Measurements from ENCODE around the gene KDM7A.
A peak's percentile ranks its signal among the peaks of the same experiment; 100 is the strongest.

Gene KDM7A

DNA sequence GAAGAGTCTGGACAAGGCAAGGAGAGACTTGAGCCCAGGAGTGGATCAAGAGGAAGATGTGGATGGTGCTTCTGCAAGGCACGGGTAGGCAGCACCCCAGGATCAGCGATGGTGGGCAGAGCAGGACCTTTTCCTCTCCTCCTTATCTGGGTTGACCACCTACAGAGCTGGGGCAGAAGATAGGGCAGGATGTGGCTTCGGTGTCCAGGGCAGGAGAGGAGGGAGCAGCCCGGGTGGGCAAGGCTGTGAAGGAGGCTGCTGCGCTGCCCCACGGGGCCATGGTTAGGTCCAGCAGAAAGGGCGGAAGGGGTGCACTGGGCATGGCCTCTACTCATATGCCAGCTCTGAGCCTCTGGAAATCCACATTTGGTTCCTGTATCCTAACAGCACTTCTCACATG, 94.0 kb downstream of the KDM7A start:
- DNase-seq, result no peak

DNA sequence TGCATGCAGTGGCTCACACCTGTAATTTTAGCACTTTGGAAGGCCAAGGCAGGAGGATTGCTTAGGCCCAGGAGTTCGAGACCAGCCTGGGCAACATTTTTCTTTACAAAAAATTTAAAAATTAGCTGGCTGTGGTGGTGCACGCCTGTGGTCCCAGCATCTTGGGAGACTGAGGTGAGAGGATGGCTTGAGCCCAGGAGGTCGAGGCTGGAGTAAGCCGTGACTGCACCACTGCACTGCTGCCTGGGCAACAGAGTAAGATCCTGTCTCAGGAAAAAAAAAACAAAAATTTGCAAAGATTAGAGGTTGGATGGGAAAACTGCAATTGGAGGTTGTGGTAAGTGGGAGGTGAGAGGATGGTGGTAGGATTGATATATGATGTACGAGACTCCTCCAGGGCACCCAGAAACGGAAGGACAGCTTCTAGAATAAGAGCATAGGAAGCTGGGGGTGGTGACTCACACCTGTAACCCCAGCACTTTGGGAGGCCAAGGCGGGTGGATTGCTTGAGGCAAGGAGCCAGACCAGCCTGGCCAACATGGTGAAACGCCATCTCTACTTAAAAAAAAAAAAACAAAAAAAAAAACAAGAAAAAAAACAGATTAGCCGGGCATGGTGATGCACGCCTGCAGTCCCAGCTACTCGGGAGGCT, 94.9 kb downstream of the KDM7A start:
- no peak for DNase-seq

DNA sequence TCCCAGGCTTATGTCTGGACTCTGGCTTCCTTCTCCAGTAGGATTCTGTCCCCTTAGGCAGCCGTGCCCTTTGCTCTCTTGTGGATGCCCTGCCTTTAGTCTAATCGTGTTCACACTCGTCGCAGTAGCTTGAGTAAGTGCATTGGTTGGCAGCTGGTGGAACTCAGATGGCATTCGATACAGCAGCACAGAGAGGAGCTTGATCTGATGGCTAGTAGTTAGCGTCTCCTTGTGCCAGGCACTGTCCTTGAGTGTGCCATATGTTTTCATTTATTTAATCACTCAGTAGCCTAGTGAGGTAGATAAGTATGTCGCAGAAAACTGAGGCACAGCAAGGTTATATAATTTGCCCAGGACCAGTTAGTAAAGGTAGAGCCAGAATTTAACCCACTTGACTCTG, 95.9 kb downstream of the KDM7A start:
- no peak for DNase-seq

DNA sequence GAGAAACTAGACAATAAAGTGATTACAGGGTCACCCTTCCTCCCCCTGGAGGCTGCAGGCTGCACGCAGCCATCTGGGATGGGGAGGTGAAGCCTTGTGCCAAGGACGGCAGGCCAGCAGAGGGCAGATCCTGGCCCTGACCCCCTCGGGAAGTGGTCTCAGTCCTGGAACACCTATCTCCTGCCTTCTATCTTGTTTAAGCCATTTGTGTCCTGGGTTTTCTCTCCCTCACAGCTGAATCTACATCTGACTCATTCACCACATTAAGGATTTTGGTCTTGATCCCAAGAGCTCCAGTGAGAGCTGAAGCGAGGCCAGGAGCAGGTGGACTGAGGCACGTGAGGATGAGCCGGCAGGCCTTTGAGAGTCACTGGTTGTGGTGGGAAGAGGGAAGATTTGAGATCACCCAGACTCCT, 97.7 kb downstream of the KDM7A start:
- peak; percentile 19 for DNase-seq

DNA sequence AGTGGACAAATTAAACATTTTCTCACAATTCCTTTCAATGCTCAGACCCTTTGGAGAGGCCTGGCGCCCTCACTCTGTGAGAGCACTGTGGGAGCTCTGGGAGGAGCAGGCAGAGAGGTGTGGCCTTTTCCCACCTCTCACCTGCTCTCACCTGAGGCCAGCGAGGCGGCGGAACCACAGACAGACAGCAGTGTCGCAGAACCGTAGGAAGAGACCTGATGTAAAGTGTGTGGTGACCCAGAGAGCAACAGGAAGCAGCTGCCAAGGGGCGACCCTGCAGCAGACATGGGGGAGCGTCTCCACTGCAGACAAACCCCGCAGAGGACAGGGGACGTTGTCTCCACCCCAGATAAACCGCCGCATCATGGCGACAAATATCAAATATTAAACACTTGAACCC, 98.4 kb downstream of the KDM7A start:
- DNase-seq, result no peak

DNA sequence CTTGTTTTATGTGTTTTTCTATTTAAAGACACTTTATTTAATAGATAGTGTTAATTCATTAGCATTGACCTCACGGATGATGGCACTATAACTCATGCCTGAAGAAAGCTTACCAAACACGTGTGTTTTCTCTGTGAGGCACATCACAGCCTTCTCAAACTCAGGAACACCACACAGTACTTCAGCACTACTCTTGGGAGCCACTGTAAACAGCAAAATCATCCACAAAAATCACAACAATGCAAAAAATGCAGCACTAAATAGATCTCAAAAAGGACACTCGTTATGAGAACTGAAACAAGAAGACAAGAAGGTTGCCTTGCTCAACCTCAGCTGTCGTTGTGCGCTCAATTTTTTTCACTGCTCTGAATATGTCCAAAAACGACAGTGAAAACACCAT, 102.0 kb downstream of the KDM7A start:
- peak; percentile 55 for DNase-seq

DNA sequence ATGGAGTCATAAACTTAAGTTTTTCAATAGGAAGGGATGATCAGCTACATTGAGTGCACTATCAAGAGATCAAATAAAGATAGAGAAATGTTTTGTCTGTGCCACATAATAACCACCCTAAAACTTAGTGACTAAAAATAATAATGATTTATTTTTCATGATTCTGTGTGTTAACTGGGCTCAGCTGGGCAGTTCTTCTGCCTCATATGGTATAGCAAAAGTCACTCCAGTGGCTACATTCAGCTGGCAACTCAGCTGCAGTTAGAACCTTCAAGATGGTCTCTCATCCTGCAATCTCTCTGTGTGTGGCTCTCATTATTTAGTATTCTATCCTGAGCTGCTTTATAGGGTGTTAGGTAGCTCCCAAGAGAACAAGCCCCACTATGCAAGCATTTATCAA, 106.2 kb downstream of the KDM7A start:
- DNase-seq, result no peak

DNA sequence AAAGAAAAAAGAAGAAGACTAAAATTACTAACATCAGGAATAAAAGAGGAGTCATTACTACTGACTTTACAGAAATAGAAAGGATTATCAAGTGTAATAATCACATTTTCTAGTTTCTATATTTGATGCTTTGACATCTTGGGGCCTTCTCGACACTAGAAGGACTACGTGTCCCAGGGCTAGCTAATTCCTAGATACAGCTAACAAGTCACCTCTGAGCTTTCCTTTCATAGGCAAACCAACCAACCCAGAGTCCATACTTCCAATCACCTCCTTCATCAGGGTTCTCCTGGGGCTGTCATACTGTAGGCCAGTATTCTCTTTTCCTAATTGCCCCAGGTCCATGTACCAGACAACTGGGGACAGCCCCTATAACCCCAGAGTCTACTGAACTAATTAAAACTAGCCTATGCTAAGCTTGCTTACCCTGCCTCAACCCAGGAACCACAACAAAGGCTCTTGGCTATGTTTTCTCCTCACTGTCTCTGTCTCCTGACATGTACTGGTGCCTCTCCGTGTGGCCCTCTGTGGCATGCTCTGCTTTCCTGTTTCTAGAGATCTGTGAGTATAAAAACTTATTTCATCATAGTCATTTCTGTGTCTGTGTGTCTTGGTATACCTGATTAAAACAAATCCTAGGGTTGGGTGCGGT, 107.4 kb downstream of the KDM7A start:
- no peak for DNase-seq

DNA sequence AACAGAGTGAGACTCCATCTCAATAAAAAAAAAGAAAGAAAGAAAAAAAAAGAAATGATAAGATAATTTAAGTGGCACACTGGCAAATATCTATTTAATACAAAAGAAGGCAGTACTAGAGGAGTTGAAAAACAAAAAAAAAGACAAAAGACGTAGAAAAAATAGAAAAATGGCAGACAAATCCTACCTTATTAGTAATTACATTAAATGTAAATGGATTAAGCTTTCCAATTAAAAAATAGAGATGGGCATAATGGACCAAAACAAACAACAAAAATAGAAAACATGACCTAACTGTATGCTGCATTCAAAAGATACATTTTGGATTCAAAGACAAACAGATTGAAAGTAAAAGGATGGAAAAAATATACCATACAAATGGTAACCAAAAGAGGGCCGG, 108.8 kb downstream of the KDM7A start:
- DNase-seq, result no peak

DNA sequence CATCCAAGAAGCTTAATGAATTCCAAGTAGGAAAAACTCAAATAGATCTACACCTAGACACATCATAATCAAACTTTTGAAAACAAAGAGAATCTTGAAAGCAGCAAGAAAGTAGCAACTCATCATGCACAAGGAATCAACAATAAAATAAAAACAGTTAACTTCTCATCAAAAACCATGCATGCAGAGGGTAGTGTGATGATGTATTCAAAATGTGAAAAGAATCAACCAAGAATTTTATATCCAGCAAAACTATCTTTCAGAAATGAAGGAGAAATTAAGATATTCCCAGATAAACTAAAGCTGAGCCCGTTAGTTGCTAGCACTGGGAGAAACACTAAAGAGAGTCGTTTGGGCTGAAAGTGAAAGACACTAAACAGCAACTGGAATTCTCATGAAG, 109.7 kb downstream of the KDM7A start:
- DNase-seq, result no peak

DNA sequence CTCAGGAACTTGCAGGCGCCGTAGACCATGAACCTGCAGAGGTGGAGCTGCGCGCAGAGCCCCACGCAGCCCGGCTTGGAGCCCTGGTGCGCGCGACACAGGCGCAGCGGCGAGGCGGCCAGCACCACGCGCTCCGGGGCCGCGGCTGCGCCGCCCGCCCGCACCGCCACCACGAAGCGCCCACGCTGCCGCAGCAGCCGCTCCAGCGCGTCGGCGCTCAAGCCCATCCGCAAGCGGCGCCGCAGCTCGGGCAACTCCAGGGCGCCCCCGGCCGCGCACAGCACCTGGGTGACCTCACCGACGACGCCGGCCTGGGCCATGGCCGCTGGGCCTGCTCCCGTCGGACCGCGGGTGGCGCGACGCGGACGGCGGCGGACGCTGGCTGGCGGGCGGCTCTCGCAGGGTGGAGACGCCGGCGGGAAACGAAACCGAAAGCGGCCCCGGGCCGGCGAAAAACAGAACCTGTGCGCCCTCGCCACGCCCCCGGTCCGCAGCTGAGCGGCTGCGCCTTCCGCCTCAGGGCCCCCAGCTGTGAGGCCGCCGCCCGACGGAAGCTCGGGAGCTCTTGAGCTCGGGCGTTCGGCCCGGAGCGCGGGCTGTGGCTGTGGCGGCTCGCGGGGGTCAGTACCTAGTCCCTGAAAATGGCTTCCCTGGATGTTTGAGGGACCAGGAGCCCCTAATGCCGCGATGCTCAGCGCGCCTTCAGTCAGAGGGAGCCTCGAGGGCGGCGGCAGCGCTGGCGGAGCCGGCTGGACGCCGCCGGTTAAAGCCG, 114.1 kb downstream of the KDM7A start, which contains the start of gene PARP12:
TSS of gene PARP12 (minus strand) at position 424 of the 772 bp plus-strand sequence. CDS start at position 320, 104 bp downstream.
- DNase-seq, result peak; percentile 80

DNA sequence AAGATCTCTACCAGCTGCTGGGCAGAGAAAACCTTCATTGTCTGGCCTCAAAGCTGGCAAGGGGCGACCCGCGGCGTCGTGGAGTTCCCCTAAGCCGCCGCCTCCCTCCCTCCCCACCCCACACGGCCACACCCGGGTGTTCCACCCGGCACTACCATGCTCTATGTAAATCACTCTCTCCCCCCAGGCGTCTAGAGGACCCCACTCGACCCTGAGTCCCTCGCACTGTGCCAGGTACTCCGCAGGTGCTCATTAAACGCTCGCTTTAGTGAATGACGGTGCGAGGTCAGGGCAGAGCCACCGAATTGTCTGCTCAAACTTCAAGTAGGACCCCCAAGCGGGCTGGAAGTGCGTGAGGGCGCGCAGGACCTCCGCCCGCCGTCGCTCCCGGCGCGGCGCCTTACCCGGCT, 114.7 kb downstream of the KDM7A start:
- no peak for DNase-seq

DNA sequence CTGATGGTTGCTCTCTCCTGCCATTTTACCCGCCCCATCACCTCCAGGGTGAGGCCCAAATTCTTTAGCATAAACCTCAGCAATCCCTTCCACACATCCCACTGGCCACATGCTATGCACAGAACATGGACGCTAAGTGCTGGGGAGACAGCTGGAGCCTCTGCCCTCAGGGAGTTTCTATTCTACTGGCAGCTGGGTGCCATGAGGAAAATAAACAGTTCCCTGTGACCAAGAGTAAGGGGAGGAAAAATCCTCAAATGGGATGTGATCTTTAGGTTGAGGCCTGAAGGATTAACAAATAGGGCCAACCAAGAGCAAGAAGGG, 115.2 kb downstream of the KDM7A start:
- no peak for DNase-seq

DNA sequence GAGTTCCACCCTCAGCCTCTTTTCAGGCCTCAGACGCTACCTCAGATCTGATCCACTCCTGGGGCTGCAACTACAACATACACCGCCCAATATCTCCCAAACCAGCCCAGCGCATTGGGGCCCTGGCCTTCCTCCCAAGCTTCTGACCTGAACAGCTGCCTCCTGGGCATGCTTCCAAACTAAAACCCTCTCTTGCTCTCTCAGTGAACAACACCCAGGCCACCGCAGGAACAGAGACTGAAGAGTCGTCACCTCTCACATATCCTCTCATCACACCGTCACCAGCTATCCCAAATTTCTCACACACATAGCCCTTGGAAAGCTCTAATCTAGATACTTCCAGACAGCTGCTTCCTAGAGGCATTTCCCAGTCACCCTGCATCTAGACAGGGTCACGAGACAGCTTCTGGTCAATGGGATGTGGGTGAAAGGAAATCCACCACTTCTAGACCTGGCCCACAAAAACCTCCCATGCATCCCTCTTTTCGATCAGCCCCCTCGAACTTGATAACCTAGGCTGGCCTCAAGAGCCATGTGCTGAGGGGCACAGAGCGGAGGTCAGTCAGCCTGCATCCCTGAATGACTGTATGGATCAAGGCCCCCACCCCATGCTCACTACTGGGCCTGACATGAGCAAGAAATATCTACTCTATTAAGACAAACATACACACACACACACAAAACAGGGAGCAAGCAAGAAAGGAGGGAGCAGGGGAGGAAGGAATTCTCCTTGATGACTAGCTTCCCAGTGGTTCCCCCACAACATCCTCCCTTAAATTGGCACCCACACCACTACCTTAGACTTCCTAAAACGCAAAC, 115.8 kb downstream of the KDM7A start:
- no peak for DNase-seq

DNA sequence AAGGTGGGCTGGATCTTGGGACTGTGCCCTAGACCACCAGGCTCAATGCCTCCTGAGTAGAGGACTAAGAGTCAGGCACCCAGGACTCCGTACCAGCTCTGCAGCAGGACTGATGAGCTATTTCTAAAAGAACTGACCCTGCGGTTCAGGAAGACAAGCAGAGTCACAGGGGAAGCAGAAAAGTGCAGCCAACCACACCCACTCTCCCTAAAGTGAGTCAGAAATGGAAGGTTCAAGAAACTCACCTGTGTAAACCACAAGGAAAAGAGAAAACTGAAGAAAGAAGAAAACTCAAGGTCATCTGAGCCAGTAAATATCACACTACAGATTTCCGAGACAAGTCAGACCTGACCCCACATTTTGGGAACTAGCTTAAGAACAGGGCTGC, 116.5 kb downstream of the KDM7A start:
- no peak for DNase-seq

DNA sequence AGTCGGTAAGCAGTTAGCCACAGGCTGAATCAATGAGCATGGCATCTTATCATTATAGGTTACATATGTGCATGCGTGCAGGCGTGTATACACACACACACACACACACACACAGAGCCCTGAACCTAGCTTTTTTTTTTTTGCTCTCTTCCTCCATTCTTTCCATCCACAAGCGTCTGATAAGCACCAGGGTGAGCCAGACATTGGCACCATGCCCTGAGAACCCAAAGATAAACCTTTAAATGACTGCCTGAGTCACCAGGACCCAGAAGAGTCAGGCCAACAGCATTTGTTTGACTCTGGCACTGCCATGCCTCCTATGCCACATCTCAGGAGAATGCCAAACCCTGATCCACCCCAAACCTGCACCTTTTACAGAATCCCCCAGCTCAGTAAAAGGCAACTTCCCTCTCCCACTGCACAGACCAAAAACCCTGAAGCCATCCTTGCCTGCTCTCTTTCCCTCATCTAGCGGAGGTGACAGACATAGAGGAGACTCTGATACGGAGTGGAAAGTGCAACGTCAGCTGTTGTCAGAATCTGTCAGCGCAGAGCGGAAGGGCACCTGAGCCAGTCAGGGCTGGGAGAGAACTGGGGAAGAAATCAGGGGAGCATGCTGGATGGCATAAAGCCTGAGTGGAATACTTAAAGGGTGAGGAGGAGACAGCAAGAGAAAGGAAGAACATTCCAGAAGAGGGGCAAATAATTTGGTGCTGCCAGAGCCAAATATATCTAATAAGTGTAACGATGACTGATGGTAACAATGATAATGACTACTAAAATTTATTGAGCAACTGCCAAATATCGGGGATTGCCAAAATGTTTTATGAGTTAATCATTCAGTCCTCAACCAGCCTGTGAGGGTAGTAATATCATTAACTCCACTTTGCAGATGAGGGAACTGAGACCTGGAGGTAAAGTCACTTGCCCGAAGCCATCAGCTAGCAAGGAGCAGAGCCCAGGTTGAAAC, 117.2 kb downstream of the KDM7A start:
- DNase-seq, result peak; percentile 95

DNA sequence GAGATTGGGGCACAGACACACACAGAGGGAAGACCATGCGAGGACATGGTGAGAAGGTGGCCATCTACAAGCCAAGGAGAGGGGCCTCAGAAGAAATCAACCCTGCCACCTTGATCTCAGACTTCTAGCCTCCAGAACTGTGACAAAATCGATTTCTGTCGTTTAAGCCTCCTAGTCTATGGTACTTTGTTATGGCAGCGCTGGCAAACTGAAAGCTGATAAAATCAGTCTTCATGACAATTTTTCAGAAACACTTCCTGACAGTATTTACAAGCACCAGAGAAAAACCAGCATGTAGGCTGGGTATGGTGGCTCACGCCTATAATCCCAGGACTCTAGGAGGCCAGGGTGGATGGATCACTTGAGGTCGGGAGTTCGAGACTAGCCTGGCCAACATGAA, 118.3 kb downstream of the KDM7A start:
- no peak for DNase-seq

DNA sequence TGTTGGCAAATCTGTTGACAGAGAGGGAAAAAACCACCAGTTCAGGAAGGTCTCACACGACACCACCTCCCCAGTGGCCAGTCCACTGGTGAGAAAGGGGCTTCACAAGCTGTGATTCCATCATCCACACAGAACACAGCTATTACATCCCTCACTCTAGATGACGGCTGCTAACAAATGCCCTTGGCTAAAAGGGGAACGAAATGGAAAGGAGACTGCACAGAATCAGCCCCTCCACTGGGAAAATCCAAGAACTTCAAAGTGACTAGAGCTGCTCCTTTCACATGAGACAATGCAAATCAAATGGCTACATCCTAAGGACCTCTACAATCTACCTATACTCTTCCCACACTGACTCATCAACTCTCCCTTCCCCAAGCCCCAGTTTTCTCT, 119.6 kb downstream of the KDM7A start:
- DNase-seq, result no peak

DNA sequence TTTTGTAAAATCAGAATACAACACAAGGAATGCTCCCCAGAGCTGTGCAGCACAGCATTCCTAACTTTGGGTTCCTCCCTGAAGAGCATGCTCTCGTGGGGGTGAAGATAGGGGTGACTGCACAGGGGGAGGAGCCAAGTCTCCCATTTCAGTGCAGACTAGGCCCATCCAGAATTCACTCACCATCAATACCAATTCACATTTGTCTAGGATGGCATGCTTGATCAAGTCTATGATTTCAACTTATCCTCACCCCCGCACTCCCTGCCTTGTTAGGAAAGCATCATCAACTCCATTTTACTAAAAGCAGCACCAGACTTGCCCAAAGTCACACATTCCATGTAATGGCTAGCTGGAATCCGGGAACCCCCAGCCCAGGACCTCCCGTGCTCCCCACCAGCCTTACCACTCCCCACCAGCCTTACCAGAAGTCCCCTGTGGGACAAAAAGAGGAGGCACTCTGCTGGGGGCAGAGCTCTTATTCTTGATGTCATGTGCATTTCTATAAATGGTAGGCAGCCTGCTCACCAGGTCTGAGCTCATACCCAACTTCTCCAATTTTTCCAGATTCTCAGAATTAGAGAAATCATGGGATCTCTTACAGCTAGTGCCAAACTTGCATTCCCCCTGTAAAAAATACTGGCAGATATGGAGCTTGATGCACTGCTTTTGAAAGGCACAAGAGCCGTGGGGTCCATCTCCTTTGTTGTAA, 120.2 kb downstream of the KDM7A start:
- no peak for DNase-seq

DNA sequence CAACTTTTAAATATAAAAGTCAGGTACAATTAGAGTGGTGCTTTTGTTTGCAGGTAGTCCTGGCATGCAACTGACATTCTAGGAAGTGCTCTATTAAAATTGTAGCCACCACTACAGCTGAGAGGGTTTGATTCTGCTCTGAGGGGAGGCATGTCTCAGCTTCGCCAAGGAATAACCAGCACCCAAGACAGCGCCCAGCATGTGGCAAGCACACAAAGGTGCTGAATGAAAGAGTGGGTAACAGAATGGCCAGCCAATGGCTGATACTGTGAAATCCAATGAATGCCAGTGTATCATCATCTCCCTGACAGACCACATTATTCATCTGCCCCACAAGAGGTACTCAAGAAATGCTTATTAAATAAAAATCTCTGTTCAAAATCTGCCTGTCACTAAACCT, 121.0 kb downstream of the KDM7A start:
- DNase-seq, result no peak

DNA sequence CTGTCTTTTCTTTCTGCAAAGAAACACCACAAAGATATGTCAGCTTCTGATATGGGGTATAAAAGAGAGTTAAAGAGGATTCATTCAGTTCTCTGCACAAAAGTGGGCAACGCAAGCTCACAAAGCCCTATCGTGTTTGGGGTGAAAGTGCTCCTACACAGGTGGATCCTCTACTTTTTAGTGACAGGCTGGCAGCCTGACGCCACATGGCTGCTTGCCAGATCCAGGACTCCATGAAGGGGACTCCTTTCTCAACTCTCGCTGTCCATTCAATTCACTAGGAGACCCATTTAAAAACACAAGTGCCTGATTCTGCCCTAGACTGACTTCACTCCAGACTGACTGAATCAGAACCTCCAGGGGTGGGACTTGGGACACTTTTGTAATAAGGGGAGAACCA, 122.0 kb downstream of the KDM7A start:
- no peak for DNase-seq

All from fibroblast of skin of back (primary cell).